Measurements from ENCODE around the gene SMYD3. TPM values are rescaled to one million over a fixed set of nuclear protein-coding genes. Genes with fewer than 3 reads are reported as not detected.
A peak's percentile ranks its signal among the peaks of the same experiment; 100 is the strongest.

The SMYD3 gene
- total and polyA plus RNA-seq, 9 of the 15 experiments (the other 6 are each of a cell fraction or from before 2014, with no cell fraction given): 128 to 440 (median 197) TPM

- TF ChIP-seq FOXK2 (conservative IDR thresholded peaks at IDR 0.05 in 1 of 2, IDR thresholded peaks at IDR 0.05 in 1 of 2; ENCODE audit: low read depth in 2 of 2) (peak; percentile 74 to 76), ZNF318 (IDR thresholded peaks at IDR 0.05; ENCODE audit: borderline replicate concordance in 1 of 2, low read depth in 1 of 2) (0 out of 4 replicates have a peak, but pooled peaks of 1 of the 2 experiments have one; percentile 54), ZBTB5 (IDR thresholded peaks at IDR 0.05) (no peak), ZNF655 (CRISPR knock-in tag; IDR thresholded peaks at IDR 0.05) (no peak), PML (IDR thresholded peaks at IDR 0.05; ENCODE audit: low read length) (peak; percentile 82; the same call in 1 of the 2 replicates), THRB (CRISPR knock-in tag; conservative IDR thresholded peaks at IDR 0.05) (no peak), NR2F6 (CRISPR knock-in tag; IDR thresholded peaks at IDR 0.05) (no peak), NR2C2 (CRISPR knock-in tag; IDR thresholded peaks at IDR 0.05) (no peak), NR2C2 (tag; IDR thresholded peaks at IDR 0.05) (peak; percentile 16), YY1 (IDR thresholded peaks at IDR 0.05; ENCODE audit: borderline replicate concordance in 1 of 3, control insufficient read depth in 1 of 3, extremely low read depth in 1 of 3, insufficient read depth in 3 of 3, insufficient read length in 1 of 3, insufficient replicate concordance in 2 of 3, low read depth in 1 of 3, low read length in 2 of 3) (peak in 2 of 3 experiments; percentile 69 to 91)
Observed at GRCh38 chr1:246214708-246215509, 292.2 kb downstream of the SMYD3 start (continued).

Data from K562 (cell line).